B cell (primary cell): ENCODE measurements around the gene CALM3.
"Not testable (repeated sequence)": the region's sequence is repeated elsewhere in the genome, so short reads cannot be mapped to it uniquely, and the experiment has no call there.

Source experiments
- EZH2 ChIP-seq: IDR thresholded peaks from 2 replicates; pipeline ENCODE4 v1.6.1; 2012; ENCODE audit warnings: borderline replicate concordance, low read depth, mild to moderate bottlenecking, moderate library complexity, low read length; ENCODE audit not compliant: insufficient read depth, poor library complexity, severe bottlenecking
- TF ChIP-seq, protein P1 (sequence below): fragments of 200-600 bp; IDR thresholded peaks from one replicate; pipeline ENCODE4 v1.8.0; 2022; ENCODE audit warnings: antibody characterized with exemption, mild to moderate bottlenecking

DNA sequence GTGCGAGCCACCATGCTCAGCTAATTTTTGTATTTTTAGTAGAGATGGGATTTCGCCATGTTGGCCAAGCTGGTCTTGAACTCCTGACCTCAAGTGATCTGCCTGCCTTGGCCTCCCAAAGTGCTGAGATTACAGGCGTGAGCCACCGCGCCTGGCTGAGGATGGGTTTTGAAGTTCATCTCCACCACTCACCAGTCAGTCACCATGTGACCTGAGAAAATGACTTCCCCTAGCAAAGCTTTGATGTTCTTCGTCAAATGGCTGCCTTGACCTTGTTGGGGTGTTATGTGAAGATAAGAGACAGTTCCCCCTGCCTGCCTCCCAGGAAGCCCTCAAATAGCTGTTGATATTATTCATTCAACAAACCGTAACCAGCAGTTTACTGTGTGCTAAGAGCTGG, 27.8 kb downstream of the CALM3 start:
- TF ChIP-seq, protein P1, sequence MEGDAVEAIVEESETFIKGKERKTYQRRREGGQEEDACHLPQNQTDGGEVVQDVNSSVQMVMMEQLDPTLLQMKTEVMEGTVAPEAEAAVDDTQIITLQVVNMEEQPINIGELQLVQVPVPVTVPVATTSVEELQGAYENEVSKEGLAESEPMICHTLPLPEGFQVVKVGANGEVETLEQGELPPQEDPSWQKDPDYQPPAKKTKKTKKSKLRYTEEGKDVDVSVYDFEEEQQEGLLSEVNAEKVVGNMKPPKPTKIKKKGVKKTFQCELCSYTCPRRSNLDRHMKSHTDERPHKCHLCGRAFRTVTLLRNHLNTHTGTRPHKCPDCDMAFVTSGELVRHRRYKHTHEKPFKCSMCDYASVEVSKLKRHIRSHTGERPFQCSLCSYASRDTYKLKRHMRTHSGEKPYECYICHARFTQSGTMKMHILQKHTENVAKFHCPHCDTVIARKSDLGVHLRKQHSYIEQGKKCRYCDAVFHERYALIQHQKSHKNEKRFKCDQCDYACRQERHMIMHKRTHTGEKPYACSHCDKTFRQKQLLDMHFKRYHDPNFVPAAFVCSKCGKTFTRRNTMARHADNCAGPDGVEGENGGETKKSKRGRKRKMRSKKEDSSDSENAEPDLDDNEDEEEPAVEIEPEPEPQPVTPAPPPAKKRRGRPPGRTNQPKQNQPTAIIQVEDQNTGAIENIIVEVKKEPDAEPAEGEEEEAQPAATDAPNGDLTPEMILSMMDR, result not testable (repeated sequence)
- not testable (repeated sequence) for TF ChIP-seq EZH2
